SW 1271 (cell line): ENCODE results near the gene LITAF.

Experiments
- DNase-seq, 2 experiments: peaks; one replicate each; lab custom pipeline; 2025; lab: John Stamatoyannopoulos, UW

The LITAF gene

DNA sequence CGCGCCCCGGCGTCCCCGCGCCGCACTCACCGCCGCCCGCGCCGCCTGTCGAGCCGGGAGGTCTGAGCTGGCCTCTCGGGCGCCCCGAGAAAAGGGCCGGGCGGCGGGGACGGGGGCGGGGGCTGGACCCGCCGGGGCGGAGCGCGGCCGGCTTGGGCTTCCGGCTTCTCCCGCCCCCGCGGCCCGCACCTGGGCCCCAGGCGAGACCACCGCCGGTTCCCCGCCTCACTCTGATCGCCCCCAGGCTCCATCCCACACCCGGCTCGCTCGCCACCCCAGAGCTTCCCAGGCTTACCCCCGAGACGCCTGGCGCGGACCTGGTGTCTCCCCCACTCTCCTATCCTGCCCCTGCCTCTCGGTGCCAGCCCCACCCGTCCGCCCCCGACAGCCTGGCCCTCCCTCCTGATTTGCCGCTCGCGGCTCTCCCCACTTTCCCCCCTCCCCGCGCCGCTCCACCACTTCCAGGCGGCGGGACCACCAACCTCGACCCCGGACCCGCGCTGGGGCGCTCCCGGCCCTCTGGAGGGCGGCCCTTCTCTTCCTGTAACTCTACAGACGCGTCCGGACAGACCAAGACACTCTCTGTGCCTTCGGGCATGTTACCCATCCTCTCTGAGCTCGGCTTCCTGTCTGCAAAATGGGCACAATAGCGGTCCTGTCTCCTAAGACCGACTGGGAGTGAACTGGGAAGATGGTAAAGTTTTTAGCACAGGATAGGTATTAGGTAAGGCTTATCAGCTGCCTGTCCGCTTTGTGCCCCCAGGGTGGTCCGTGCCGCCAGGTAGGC is at the start of gene LITAF:
TSS of gene LITAF (minus strand) at position 64 of the 787 bp plus-strand sequence. CDS start 30,189 bp downstream, outside the sequence.
- DNase-seq, result peak in 1 of 2 experiments; percentile 16

GRCh38 chr16:11636172-11636721 is 49.5 kb upstream of the LITAF start:
- DNase-seq, result no peak

GRCh38 chr16:11635679-11636171 is 49.0 kb upstream of the LITAF start:
- DNase-seq, result no peak

- DNase-seq, result no peak
These were observed 48.5 kb upstream of the LITAF start for GRCh38 chr16:11635113-11635652.

GRCh38 chr16:11634312-11634711 is 47.6 kb upstream of the LITAF start:
- DNase-seq, result no peak

DNA sequence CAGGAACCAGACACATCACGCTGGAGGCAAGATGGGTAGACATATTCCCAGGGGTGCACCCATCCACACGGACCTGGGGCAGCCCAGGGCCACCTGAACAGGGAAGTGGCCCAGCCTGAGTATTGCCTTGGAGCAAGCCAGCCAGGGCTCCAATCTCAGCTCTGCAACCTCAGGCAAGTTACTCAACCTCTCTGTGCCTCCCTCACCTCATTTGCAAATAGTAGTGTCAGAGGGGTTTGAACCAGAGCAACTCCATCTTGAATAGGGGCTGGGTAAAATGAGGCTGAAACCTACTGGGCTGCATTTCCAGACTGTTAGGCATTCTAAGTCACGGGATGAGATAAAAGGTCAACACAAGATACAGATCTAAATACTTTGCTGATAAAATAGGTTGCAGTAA is 46.4 kb upstream of the LITAF start:
- no peak for DNase-seq

DNA sequence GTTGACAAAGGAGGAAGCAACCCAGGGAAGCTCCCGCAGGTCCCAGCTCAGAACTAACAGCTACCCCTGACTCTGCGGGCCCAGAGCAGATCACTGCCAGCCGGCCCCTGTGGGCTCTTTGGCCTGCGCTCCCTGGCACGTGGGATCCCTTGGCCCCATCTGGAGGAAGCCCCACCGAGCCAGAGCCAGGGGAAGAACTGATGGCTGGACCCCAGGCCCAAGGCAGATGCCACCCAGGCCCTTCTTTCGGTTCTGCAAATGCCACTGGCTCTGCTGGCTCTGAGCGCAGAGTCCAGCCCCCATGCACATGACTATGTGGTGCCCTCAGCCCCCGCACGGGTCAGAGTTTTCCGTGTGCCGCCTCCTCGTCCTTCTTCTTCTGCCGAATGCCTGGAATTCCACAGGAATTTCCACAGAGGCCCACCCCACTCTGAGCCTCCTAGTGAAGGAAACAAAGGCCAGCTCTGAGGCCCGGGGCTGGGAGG is 45.8 kb upstream of the LITAF start:
- DNase-seq, result no peak

GRCh38 chr16:11631214-11631613 is 44.5 kb upstream of the LITAF start:
- no peak for DNase-seq

- no peak for DNase-seq
These were observed 44.0 kb upstream of the LITAF start for GRCh38 chr16:11630768-11631056.

DNA sequence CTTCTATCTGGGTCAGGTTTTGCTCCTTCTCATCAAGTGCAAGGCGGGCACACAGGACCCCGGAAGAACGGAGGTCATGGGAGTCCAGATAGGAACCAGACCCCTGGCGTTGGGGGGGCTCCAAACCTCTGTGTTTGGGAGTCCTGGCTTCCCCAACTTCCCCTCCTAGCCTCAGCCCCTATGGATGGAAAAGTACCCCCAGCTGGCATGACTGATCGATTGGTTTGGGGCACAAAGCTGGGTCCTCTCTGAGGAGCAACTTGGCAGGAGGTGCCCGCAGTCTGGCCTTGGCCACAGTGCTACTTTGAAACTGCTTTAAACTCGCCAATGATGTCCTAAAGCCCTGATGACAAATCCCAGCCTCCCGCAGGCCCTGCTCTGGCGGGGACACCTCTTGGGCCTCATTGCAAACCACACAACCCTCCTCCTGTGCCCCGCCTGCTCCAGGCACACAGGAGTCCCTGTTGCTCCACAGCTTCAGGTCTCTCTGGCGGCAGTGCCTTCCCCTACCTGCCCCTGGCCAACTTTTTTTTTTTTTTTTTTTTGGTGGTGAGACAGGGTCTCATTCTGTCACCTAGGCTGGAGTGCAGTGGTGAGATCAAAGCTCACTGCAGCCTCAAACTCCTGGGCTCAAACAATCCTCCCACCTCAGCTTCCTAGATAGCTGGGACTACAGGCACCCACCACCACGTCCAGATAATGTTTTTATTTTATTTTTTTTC is 43.5 kb upstream of the LITAF start:
- no peak for DNase-seq

GRCh38 chr16:11629071-11630030 is 42.6 kb upstream of the LITAF start:
- no peak for DNase-seq

GRCh38 chr16:11627822-11628457 is 41.2 kb upstream of the LITAF start:
- DNase-seq, result no peak

DNA sequence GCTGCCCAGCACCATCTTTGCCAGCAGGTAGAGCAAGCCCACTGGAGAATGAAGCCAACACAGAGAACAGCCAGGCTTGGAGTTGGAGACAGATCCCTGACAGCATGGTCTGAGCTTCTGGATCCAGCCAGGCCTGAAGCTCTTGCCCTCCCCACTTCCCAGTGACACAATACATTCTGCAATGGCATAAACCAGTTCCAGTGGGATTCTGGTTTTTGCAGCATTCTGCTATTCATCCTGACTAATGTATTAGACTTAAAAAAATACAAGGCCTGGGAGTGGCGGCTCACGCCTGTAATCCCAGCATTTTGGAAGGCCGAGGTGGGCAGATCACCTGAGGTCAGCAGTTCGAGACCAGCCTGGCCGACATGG is 40.6 kb upstream of the LITAF start:
- no peak for DNase-seq

- DNase-seq, result no peak
These were observed 40.1 kb upstream of the LITAF start for GRCh38 chr16:11626657-11627291.

GRCh38 chr16:11625769-11626168 is 39.0 kb upstream of the LITAF start:
- DNase-seq, result no peak

- no peak for DNase-seq
These were observed 38.2 kb upstream of the LITAF start for GRCh38 chr16:11624636-11625607.

DNA sequence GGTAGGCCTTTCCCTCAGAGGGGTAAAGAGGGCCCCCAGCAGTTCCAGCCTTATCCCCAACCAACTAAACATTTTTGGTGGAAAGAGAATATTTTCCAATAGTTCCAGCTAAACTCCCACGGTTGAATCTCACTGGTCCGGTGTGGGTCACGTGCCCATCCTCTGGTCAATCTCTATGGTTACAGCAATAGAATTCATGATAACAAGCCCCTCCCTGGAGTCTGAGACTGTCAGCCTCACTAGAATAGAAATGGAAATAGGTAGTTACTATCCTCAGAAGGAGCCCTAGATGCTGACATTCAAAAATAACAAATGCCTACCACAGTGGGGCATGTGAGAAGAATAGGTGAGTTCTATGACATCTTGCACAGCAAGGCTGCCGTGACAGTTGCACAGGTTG is 37.5 kb upstream of the LITAF start:
- DNase-seq, result no peak

DNA sequence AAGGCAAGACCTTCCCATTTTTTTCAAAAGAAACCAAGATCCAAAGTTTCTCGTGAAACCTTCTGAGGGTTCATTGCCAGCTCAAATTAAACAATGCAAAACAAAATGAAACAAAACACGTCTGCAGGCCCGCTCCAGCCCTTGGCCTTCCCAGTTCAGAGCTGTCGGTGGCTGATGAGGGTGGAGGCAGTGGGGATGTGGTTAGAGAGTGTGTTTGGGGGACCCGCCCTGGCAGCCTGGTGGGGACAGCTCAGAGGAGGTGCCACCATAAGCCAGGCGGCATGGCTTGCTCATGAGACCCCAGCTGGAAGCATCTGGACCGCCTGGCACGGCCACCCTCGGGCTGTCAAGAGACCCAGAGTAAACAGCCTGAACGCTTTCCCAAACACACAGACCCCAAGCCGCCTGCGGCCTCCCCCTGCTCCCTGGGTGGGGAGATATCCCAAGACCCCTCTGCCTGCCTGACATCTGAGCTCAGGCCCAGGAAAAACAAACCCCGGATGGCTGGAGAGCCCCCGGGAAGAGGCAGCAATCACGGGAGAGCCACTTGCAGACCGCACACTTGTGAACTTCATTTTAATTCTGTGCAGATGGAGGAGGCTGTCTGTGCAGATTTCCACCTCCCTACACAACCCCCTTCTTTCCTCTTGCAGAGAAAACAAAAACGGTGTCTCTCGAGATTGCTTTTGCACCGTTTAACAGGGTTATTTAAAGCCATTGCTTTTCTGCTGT is 35.4 kb upstream of the LITAF start:
- DNase-seq, result no peak

- no peak for DNase-seq
These were observed 34.8 kb upstream of the LITAF start for GRCh38 chr16:11621539-11621919.
